Stimulated activated CD8-positive, alpha-beta memory T cell treated with anti-CD3 and anti-CD28 coated beads, Interleukin-12 subunit alpha, Interleukin-12 subunit beta, amount 100 ng/mL, for 4 hours (primary cell): Measurements from ENCODE around the gene MMP24.

Source experiments
- DNase-seq: peaks from one replicate; pipeline ENCODE4 v3.0.0-alpha.2; 2020; ENCODE audit warnings: low read depth

The MMP24 gene

GRCh38 chr20:35279533-35280174, 53.2 kb downstream of the MMP24 start:
- no peak for DNase-seq

GRCh38 chr20:35280523-35280922, 54.0 kb downstream of the MMP24 start:
- no peak for DNase-seq

- no peak for DNase-seq
Measured at GRCh38 chr20:35281506-35282101, 55.1 kb downstream of the MMP24 start.

DNA sequence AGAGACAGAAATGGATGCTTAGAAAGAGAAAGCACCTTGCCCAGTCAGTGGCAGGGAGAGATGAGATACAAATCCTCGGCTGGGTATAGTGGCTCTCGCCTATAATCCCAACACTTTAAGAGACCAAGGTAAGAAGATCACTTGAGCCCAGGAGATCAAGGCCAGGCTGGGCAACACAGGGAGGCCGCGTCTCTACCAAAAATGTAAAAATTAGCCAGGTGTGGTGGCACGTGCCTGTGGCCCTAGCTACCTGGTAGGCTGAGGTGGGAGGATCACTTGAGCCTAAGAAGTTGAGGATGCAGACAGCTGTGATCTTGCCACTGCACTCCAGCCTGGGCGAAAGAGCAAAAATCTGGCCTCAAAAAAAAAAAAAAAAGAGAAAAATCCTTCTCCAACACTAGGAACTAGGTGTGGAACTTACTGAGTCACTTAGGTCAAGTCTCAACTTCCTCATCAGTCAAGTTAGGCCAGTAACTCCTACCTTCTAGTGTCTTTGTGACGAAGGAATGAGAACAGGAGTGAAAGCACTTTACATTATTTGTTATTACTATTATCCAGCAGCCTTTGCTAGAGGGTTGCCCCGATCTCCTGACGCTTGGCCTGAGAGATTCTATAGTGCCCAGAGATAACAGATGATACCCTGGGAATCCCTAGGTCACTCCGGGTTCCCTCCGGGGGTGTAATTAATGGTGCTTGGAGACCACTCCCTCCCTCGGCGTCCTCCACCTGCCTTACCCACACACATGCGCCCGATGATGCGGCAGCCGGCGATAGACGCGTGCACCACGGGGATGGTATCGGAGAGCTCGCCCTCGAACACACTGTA, 57.2 kb downstream of the MMP24 start:
- DNase-seq, result no peak

DNA sequence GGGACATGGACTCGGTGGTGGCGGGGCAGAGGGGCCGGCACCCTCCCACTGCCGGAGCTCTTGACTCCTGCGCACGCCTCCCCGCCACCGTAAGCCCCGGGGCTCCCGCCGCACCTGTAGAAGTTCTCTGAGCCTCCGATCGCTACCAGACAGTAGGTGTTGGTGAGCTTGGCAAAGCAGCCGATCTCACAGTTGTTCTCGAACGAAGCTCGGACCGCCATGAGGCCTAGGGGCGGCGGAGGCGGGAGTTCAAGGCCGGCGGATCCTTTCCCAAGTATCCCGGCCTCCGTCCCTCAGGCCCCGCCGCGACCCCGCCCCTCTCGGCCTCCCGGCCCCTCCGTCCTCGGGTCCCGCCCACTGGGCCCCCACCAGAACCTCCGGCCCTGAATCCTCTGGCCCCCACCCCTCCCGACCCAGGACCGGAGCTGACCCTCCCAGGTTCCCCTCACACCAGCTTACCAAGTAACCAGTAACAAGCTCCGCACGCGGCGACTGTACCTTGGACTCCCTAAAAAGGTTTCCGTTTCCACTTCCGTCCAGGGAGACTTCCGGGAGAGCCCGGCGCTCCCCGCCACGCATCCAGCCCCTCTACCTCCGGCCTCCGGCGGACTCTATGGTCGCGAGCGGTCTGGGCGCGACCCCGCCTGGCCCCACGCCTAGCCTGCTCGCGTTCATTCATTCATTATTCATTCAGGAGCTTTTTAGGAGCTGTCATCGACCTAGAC, 57.9 kb downstream of the MMP24 start, which contains the start of gene EIF6:
EIF6 (minus strand) TSS at position 506 of the 725 bp plus-strand sequence; CDS start at position 221, 285 bp downstream.
- DNase-seq, result peak; percentile 60

GRCh38 chr20:35284992-35285805, 58.7 kb downstream of the MMP24 start:
- DNase-seq, result no peak

DNA sequence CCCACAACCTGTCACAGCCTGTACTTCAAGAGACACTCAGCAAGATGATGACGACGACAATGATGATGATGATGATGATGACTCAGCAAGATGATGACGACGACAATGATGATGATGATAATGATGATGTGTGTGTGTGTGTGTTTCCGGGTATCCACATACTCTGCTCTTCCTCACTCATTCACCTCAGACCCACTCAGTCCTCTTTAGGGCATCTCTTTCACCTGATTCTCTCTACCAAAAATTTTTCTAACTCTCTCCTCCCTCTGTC, 59.3 kb downstream of the MMP24 start:
- DNase-seq, result no peak

DNA sequence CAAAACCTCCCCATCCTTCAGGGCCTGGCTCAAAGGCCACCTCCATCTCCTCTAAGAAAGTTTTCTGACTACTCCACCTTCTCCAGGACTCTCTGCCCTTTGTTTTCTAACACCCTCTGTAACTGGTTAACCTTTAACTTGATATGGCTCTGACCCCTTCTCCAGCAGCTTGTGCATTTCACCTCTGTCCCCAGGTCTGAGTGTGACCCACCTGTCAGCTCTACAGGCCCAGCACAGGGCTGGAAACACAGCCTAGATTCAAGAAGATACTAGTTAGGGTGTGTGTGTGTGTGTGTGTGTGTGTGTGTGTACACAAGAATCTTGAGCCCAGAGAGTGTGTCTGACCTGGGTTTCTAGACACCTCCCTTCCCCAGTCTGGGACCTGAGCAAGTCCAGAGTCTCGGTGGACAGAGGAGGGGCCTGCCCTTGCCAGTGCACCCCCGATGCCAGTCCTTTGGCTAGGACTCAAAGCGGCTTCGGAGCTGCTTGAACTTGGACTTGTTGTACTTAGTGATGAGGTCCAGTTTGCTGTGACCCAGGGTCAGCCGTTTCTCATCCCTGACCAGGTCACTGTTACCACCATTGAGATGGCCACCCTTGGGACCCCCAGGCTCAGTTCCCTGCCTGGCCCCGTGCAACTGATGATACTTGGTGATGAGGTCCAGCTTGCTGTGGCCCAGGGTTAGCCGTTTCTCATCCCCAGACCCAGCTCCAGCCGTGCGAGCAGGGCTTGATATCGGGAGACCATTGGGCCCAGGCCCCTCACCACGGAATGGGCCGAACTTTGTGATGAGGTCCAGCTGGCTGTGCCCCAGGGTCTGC, 59.8 kb downstream of the MMP24 start:
- DNase-seq, result no peak

DNA sequence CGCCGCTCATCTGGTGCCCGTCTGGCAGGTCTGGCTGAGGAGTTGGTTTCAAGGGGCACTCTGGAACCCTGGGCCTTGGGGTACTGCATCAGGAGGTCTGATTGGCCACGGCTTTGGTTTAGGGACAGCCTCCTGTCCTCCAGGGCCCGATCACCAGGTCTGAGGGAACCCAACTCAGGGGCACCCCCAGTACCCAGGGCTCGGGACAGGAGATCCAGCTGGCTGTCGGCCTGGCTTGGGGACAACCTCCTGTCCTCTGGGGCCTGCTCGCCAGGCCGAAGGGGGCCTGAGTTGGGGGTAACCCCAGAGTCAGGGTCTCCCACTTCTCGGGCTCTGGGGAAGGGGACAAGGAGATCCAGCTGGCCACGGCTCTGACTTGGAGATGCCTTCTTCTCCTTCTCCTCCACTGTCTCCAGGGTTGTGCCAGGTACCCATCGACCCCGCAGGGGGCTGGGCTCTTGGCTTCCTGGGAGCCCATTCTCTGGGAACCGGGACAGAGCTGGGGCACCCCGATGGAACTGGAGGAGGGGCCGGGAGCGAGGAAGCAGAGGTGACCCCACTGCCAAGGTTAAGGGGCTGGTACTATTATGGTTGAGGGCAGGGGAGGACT, 60.5 kb downstream of the MMP24 start:
- DNase-seq, result no peak

DNA sequence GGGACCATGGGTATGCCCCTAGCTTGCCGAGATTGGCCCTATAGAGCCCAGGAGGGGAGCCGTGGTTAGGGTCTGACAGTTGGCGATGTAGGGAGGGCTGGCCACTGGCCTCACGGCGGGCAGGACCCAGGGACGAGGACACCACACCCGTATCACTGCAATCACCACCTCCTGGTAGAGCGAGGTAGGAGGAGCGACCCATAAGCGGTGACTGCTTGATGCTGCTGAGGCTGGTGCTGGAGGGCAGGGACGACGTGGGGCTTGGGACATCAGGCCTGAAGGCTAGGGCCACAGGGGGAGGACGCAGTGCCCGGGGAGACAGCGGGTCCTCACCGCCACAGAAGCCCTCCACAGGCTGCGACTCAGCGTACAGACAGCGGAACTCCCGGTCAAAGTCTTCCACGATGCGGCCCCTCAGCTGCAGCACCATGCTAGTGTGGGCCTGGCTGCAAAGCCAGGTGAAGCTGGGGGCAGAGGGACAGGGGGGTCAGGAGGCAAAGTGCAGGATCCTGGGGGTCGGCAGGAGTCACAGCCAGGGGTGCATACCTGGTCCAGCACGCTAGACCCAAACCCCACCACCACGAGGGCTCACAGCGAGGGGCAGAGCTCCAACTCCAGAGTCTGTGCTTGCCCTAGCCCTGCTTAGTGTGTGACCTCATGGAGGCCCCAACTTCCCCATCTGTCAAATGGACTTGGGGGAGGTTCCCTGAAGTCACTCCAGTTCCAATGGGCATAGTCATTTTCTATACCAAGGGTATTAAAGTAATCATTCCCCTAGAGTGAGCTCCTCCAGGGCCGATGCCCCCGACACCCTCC, 61.2 kb downstream of the MMP24 start:
- no peak for DNase-seq

DNA sequence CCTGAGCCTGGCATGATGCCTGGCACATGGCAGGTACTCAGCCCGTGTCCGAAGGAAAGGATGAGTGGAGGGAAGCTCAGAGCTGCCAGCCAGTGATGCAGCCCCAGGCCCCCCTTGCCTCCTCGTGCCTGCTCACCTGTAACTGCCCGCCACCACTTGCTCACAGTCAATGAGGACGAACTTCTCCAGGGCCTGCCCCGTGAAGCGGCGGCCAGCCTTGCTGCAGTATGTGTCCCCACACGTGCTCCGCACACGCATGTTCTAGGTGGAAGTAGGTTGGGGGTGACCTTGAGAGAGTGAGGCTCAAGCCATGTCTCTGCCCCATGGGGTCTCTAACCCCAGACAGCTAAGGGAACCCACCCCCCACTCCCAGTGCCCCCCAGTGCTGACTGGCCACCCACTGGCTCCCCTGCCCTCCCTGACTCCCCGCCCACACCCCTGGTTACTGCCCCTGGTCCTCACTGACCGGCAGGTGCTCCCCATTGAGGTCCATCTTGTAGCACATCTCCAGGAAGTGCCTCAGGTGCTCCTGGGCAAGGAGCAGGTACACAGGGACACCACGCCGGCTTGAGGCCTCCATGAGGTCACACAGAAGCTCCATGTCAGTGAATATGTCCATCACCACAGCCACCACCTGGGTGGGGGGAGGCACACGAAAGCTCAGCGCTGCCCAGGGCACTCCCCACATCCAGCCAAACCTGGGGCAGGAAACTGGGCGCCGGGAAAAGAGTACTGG, 62.0 kb downstream of the MMP24 start:
- no peak for DNase-seq

DNA sequence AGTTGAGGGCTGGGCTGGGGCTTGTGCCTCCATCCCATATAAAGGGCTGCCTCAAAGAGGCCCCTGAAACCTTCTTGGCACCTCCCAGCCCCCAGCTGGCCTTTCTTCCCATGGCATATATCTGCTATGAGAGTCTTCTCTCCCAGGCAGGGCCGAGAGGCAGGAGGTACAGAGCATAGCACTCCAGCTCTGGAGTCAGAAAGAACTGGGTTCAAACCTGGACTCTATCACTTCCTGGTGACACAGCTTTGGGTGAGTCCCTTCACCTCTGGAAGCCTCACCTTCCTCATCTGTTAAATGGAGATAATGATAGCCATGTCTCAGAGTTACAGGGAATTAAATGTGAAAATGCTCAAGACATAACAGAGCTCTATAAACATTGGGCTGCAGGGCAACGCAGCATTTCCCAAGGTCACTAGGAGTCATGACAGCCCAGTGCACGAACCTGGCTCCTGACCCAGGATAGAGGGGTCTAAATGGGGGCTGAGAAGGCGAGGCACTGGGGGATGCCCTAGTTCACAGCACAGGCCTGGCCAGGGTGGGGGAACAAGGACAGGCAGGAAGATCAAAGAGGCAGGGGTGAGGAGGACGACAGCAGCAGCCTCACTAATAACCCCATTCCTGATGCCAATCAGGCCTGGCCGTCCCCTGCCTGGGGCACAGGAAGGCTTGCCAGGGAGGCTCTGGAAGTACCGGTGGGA, 63.8 kb downstream of the MMP24 start:
- DNase-seq, result no peak

GRCh38 chr20:35290887-35291417, 64.5 kb downstream of the MMP24 start:
- DNase-seq, result no peak

DNA sequence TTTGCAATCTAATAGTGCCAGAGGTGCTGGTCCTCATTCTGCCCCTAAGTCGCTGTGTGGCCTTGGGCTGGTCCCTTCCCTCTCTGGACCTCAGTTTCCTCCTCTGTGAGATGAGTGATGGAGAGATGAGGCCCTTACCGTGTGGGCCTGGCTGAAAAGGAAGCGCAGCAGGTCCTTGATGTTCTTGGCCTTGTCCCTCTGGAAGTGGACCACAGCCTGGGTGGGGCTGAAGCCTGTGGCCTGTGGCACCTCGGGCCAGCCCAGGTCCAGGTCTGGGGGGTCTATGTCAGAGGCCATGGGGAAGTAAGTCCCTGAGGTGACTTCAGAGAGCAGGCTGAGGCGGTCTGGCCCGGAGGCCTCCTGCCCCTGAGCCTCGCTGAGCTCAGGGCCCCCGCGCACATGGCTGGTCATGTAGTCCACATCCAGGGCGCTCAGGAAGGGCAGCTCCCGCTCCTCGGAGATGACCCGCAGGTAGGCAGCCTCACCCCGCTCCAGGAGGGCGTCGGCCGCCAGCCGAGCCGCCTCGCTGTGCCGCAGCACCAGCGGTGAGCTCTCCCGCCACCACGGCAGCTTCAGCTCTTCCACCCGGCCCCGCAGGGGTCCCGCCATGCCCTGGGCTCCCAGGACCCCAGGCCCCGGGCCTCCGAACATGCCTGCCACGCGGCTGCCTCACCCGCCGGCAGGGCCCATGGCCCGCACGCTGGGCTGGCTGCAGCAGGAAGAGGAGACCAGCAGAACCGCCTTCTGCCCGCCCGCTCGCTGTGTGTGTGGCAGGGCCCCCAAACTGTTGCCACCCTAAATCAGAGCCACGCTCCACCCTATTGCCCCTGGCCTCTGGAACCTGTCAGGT, 65.4 kb downstream of the MMP24 start, which contains the start of gene FAM83C:
FAM83C (minus strand) TSS at position 772 of the 850 bp plus-strand sequence; CDS start at position 651, 121 bp downstream.
- no peak for DNase-seq

DNA sequence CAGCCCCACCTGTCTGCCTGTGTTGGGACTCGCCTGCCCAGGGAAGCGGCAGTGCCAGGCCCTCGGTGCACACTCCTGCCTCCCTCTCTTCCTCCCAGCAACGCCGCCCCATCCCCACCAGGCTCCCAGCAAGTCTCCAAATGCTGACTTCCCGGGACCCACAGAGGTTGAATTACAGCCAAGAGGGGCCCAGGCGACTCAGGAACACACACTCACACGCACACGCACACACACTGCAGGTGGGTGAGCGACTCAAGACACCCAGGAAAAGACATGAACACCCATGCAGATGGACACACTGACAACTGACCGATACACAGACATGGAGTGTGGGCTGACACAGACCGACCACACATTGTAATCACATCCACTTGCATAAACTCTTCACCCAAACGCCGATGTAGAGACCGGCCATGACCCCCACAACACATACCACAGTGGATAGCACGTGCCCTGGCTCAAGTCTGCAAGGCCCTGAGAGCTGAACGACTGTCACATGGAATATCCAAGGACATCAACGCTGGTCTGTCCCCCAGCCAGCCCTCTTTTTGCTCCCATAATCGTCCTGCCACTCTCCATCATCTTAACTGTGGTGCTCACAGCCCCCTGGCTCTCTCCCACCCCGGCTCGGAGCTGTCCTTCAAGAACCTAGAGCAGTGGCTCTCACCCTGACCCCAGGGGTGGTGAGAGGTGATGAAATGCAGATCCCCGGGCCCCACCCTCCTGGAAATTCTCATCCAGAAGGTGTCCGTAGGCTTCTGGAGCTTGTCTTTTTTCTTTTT, 66.2 kb downstream of the MMP24 start:
- no peak for DNase-seq
